Epithelial cell of alveolus of lung (primary cell): ENCODE data around the gene CSRP1. TPM values are rescaled to one million over a fixed set of nuclear protein-coding genes. Genes with fewer than 3 reads are reported as not detected.

Experiments used
- total RNA-seq: library from RNA; depleted of rRNA; stranded (reverse); fragments of >200 nt; gene quantifications from 2 replicates; pipeline ENCODE4 v1.2.1, GENCODE V29; 2015

The CSRP1 gene
- 526 and 799 TPM in 2 replicates for total RNA-seq

GRCh38 chr1:201506557-201507359, at the start of gene CSRP1:
TSS of gene CSRP1 (minus strand) at chr1:201507123. CDS start at chr1:201496303, 10,820 bp downstream.

GRCh38 chr1:201538612-201539551, 32.0 kb upstream of the CSRP1 start, which contains the start of gene NAV1:
TSS of gene NAV1 (plus strand) at chr1:201539127. CDS start at chr1:201622885, 83,758 bp downstream.

GRCh38 chr1:201468844-201469644, 37.9 kb downstream of the CSRP1 start, which contains the start of gene PHLDA3:
TSS of gene PHLDA3 (minus strand) at chr1:201469188. CDS start at chr1:201468786, 402 bp downstream.

Other genes with a start within 250 kb of the CSRP1 start
- under 0.01 and 0.24 TPM in 2 replicates for gene PKP1, start 223.6 kb downstream of the CSRP1 start, total RNA-seq
- gene TNNT2, start 129.4 kb downstream of the CSRP1 start, total RNA-seq = 12.5 TPM in 1 of 2 replicates, not detected in the other
- gene LAD1, start 107.8 kb downstream of the CSRP1 start, total RNA-seq = 0.48 and 3.4 TPM in 2 replicates
- gene TNNI1, start 85.4 kb downstream of the CSRP1 start, total RNA-seq = under 0.01 and 23.9 TPM in 2 replicates
- 66.1 and 76.5 TPM in 2 replicates for gene PHLDA3, start 37.9 kb downstream of the CSRP1 start, total RNA-seq
- 33.4 and 56.2 TPM in 2 replicates for gene NAV1, start 32.0 kb upstream of the CSRP1 start, total RNA-seq